Cardiac fibroblast (primary cell): ENCODE results near the gene ABLIM2.
A peak's percentile ranks its signal among the peaks of the same experiment; 100 is the strongest.

Source experiments
- DNase-seq, 2 donors: peaks; one replicate each; pipeline versions ENCODE4 v3.0.0 to v3.0.0-alpha.2; 2010; ENCODE audit warnings: low read depth in 2 of 2
- H3K4me3 ChIP-seq, 2 donors: replicated peaks in 1 of 2; 1 replicate in 1 of 2; 2 replicates in 1 of 2; pipeline ENCODE4 v1.5.1; 2011; ENCODE audit warnings: low read depth in 2 of 2, low read length in 2 of 2, mild to moderate bottlenecking in 2 of 2, moderate library complexity in 1 of 2
- CTCF ChIP-seq: IDR thresholded peaks from one replicate; pipeline ENCODE4 v1.5.1; 2011; ENCODE audit warnings: low read depth, mild to moderate bottlenecking, low read length, inconsistent platforms

ABLIM2 gene

GRCh38 chr4:8037150-8037769 lies 121.4 kb downstream of the ABLIM2 start:
- DNase-seq, result no peak
- no peak for TF ChIP-seq CTCF
- H3K4me3 ChIP-seq, result no peak overlapping the region

- DNase-seq, result peak; percentile 37 to 41
- H3K4me3 ChIP-seq, result no peak overlapping the region
- TF ChIP-seq CTCF, result no peak
These were observed 123.2 kb downstream of the ABLIM2 start for GRCh38 chr4:8035371-8035780.

- H3K4me3 ChIP-seq, result no peak overlapping the region
- TF ChIP-seq CTCF, result no peak
- DNase-seq, result no peak
These were observed 124.6 kb downstream of the ABLIM2 start for GRCh38 chr4:8033829-8034528.

- no peak for TF ChIP-seq CTCF
- H3K4me3 ChIP-seq, result no peak overlapping the region
- DNase-seq, result no peak
These were observed 125.4 kb downstream of the ABLIM2 start for GRCh38 chr4:8033067-8033755.

- H3K4me3 ChIP-seq, result no peak overlapping the region
- DNase-seq, result no peak
- TF ChIP-seq CTCF, result no peak
These were observed 126.2 kb downstream of the ABLIM2 start for GRCh38 chr4:8032381-8032780.

- no peak for TF ChIP-seq CTCF
- no peak for DNase-seq
- H3K4me3 ChIP-seq, result no peak overlapping the region
These were observed 128.4 kb downstream of the ABLIM2 start for GRCh38 chr4:8030121-8030781.
